H1 (cell line): ENCODE data around the gene CAMK2G.

Experiments
- BCL11A ChIP-seq, 2 experiments: IDR thresholded peaks; one replicate each; pipeline ENCODE4 v1.6.1; 2011; ENCODE audit warnings: low read depth in 2 of 2, low read length in 2 of 2, mild to moderate bottlenecking in 2 of 2
- EGR1 ChIP-seq: IDR thresholded peaks from 2 replicates; pipeline ENCODE4 v1.6.1; 2011; ENCODE audit warnings: low read depth, low read length, borderline replicate concordance
- EP300 ChIP-seq, 2 experiments: IDR thresholded peaks; 1 replicate in 1 of 2; 2 replicates in 1 of 2; pipeline ENCODE4 v1.6.1; 2011 to 2012; ENCODE audit warnings: low read depth in 2 of 2, low read length in 2 of 2, mild to moderate bottlenecking in 2 of 2, borderline replicate concordance in 1 of 2, inconsistent platforms in 1 of 2, moderate library complexity in 1 of 2
- KDM1A ChIP-seq: fragments of 200-600, 300-600 bp; sonication (generic); IDR thresholded peaks from 2 replicates; pipeline ENCODE4 v1.7.1; 2016; ENCODE audit warnings: mild to moderate bottlenecking, low read length, borderline replicate concordance
- NRF1 ChIP-seq: IDR thresholded peaks from 2 replicates; pipeline ENCODE4 v1.6.1; 2011; ENCODE audit warnings: mild to moderate bottlenecking, low read depth, low read length, improper control_type of control experiment
- POLR2A ChIP-seq, 2 experiments: IDR thresholded peaks; 1 replicate in 1 of 2; 2 replicates in 1 of 2; pipeline ENCODE4 v1.6.1; 2011; ENCODE audit warnings: low read depth in 2 of 2, low read length in 2 of 2, mild to moderate bottlenecking in 2 of 2; ENCODE audit errors: control extremely low read depth in 1 of 2
- POLR2AphosphoS5 ChIP-seq: IDR thresholded peaks from 2 replicates; pipeline ENCODE4 v1.6.1; 2011; ENCODE audit warnings: low read depth, low read length
- SIRT6 ChIP-seq: IDR thresholded peaks from one replicate; pipeline ENCODE4 v1.7.1; 2012; ENCODE audit warnings: low read length, inconsistent platforms
- TAF1 ChIP-seq: IDR thresholded peaks from 2 replicates; pipeline ENCODE4 v1.6.1; 2011; ENCODE audit warnings: mild to moderate bottlenecking, low read depth, low read length
- TF ChIP-seq, protein P1 (sequence below), 3 experiments: IDR thresholded peaks; 1 replicate in 2 of 3; 2 replicates in 1 of 3; pipeline versions ENCODE4 v1.5.1 to v1.6.1; 2011; ENCODE audit warnings: low read length in 3 of 3, mild to moderate bottlenecking in 3 of 3, inconsistent platforms in 2 of 3, low read depth in 1 of 3, moderate library complexity in 1 of 3; ENCODE audit not compliant: insufficient read depth in 1 of 3; ENCODE audit errors: control extremely low read depth in 1 of 3
- TF ChIP-seq, protein P2 (sequence below): IDR thresholded peaks from 2 replicates; pipeline ENCODE4 v1.6.1; 2012; ENCODE audit warnings: inconsistent platforms

DNA sequence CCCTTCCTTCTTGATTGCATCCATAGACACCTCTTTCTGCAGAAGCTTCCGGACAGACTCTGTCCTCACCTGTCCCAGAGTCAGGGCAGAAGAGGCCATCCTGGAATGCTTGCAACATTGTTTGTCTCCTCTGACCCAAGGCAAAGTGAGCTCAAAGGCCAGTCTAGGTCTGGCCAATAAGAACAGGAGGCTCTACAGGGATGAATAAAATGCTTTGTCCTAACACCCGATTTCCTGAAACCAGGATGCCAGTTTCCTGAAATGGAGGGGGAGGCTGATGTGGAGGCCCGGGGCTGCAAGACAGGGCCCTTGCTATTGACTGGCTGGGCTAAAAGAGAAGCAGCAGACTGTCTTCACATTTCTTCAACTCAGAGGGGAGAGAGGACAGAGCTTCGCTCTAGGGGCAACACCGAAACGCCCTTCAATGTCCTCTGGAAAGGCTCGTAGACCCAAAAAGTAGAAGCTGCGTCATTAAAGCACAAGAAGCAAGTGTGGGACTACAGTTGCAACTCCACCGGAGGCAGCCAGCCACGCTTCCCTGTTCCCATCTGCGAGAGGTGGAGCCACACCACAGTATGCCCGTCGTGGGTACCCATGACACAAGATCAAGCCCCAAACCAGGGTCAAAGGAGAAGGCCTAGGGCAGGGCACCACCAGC is 33.8 kb downstream of the CAMK2G start:
- TF ChIP-seq, protein P1, sequence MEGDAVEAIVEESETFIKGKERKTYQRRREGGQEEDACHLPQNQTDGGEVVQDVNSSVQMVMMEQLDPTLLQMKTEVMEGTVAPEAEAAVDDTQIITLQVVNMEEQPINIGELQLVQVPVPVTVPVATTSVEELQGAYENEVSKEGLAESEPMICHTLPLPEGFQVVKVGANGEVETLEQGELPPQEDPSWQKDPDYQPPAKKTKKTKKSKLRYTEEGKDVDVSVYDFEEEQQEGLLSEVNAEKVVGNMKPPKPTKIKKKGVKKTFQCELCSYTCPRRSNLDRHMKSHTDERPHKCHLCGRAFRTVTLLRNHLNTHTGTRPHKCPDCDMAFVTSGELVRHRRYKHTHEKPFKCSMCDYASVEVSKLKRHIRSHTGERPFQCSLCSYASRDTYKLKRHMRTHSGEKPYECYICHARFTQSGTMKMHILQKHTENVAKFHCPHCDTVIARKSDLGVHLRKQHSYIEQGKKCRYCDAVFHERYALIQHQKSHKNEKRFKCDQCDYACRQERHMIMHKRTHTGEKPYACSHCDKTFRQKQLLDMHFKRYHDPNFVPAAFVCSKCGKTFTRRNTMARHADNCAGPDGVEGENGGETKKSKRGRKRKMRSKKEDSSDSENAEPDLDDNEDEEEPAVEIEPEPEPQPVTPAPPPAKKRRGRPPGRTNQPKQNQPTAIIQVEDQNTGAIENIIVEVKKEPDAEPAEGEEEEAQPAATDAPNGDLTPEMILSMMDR (IDR thresholded peaks at IDR 0.05; ENCODE audit: control extremely low read depth in 1 of 3, insufficient read depth in 1 of 3, low read depth in 1 of 3, low read length in 3 of 3): no peak
- TF ChIP-seq SIRT6 (no peak), NRF1 (no peak), TAF1 (no peak), POLR2AphosphoS5 (no peak), EP300 (IDR thresholded peaks at IDR 0.05; ENCODE audit: borderline replicate concordance in 1 of 2, low read depth in 2 of 2, low read length in 2 of 2) (no peak), POLR2A (IDR thresholded peaks at IDR 0.05; ENCODE audit: control extremely low read depth in 1 of 2, low read depth in 2 of 2, low read length in 2 of 2) (no peak), EGR1 (no peak), KDM1A (no peak), BCL11A (IDR thresholded peaks at IDR 0.05; ENCODE audit: low read depth in 2 of 2, low read length in 2 of 2) (no peak)
- TF ChIP-seq, protein P2, sequence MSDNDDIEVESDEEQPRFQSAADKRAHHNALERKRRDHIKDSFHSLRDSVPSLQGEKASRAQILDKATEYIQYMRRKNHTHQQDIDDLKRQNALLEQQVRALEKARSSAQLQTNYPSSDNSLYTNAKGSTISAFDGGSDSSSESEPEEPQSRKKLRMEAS: no peak
